Brain pericyte (primary cell): ENCODE data around the gene PRKCA.
"Not testable (repeated sequence)": the region's sequence is repeated elsewhere in the genome, so short reads cannot be mapped to it uniquely, and the experiment has no call there.

Source experiments
- DNase-seq: peaks from one replicate; pipeline ENCODE4 v3.0.0-alpha.2; 2012; ENCODE audit warnings: low read depth, low spot score

PRKCA gene

GRCh38 chr17:66619206-66619605 lies 316.8 kb downstream of the PRKCA start:
- DNase-seq, result no peak

- DNase-seq, result no peak
These were observed 318.1 kb downstream of the PRKCA start for GRCh38 chr17:66620528-66620927.

- DNase-seq, result not testable (repeated sequence)
These were observed 322.2 kb downstream of the PRKCA start for GRCh38 chr17:66624630-66625029.

GRCh38 chr17:66625311-66625767 lies 322.9 kb downstream of the PRKCA start:
- DNase-seq, result no peak

- DNase-seq, result no peak
These were observed 325.6 kb downstream of the PRKCA start for GRCh38 chr17:66627985-66628384.

- DNase-seq, result no peak
These were observed 327.3 kb downstream of the PRKCA start for GRCh38 chr17:66629762-66630161.

GRCh38 chr17:66630379-66630778 lies 328.0 kb downstream of the PRKCA start:
- no peak for DNase-seq

- DNase-seq, result no peak
These were observed 328.5 kb downstream of the PRKCA start for GRCh38 chr17:66630828-66631472.

- DNase-seq, result no peak
These were observed 330.3 kb downstream of the PRKCA start for GRCh38 chr17:66632731-66633130.

- no peak for DNase-seq
These were observed 331.0 kb downstream of the PRKCA start for GRCh38 chr17:66633317-66633965.

GRCh38 chr17:66634193-66634592 lies 331.8 kb downstream of the PRKCA start:
- no peak for DNase-seq

GRCh38 chr17:66635386-66636045 lies 333.1 kb downstream of the PRKCA start:
- DNase-seq, result no peak

- DNase-seq, result no peak
These were observed 333.7 kb downstream of the PRKCA start for GRCh38 chr17:66636111-66636510.

- DNase-seq, result no peak
These were observed 335.1 kb downstream of the PRKCA start for GRCh38 chr17:66637491-66637890.

- DNase-seq, result no peak
These were observed 336.5 kb downstream of the PRKCA start for GRCh38 chr17:66638707-66639479.

- no peak for DNase-seq
These were observed 341.6 kb downstream of the PRKCA start for GRCh38 chr17:66643815-66644710.

GRCh38 chr17:66645259-66645658 lies 342.8 kb downstream of the PRKCA start:
- DNase-seq, result no peak

- DNase-seq, result no peak
These were observed 345.1 kb downstream of the PRKCA start for GRCh38 chr17:66647391-66647983.

- no peak for DNase-seq
These were observed 347.6 kb downstream of the PRKCA start for GRCh38 chr17:66649818-66650543.

- DNase-seq, result no peak
These were observed 348.1 kb downstream of the PRKCA start for GRCh38 chr17:66650544-66650877.
